Inflammatory macrophage (primary cell): Measurements from ENCODE around the gene LAMA3.

ENCODE experiments used
- DNase-seq, 2 donors: peaks; one replicate each; pipeline ENCODE4 v3.0.0-alpha.2; 2020 to 2022

Gene LAMA3

GRCh38 chr18:23671564-23671963, 17.7 kb upstream of the LAMA3 start:
- DNase-seq: peak in 1 of 2 donors; percentile 28

GRCh38 chr18:23673725-23674124, 15.5 kb upstream of the LAMA3 start:
- DNase-seq: no peak

GRCh38 chr18:23675236-23675635, 14.0 kb upstream of the LAMA3 start:
- DNase-seq: no peak

GRCh38 chr18:23675896-23676295, 13.4 kb upstream of the LAMA3 start:
- DNase-seq: no peak

GRCh38 chr18:23682045-23682444, 7.2 kb upstream of the LAMA3 start:
- DNase-seq: no peak

GRCh38 chr18:23682472-23682871, 6.8 kb upstream of the LAMA3 start:
- no peak for DNase-seq

GRCh38 chr18:23683155-23683554, 6.1 kb upstream of the LAMA3 start:
- no peak for DNase-seq

GRCh38 chr18:23683671-23684070, 5.6 kb upstream of the LAMA3 start:
- DNase-seq: no peak

- no peak for DNase-seq
Measured at GRCh38 chr18:23684515-23685197, 4.6 kb upstream of the LAMA3 start.

- DNase-seq: no peak
Measured at GRCh38 chr18:23688528-23688927, 725 bp upstream of the LAMA3 start.

GRCh38 chr18:23689616-23690504, 607 bp downstream of the LAMA3 start:
- DNase-seq: no peak

GRCh38 chr18:23690505-23691068, 1.3 kb downstream of the LAMA3 start:
- DNase-seq: no peak

GRCh38 chr18:23693846-23694245, 4.6 kb downstream of the LAMA3 start:
- DNase-seq: no peak

- no peak for DNase-seq
Measured at GRCh38 chr18:23694637-23695430, 5.6 kb downstream of the LAMA3 start.

GRCh38 chr18:23701017-23701416, 11.8 kb downstream of the LAMA3 start:
- DNase-seq: no peak

- DNase-seq: no peak
Measured at GRCh38 chr18:23701544-23702064, 12.4 kb downstream of the LAMA3 start.

- no peak for DNase-seq
Measured at GRCh38 chr18:23702606-23703005, 13.4 kb downstream of the LAMA3 start.

- peak; percentile 56 to 66 for DNase-seq
Measured at GRCh38 chr18:23703057-23703986, 14.1 kb downstream of the LAMA3 start.

GRCh38 chr18:23703987-23704384, 14.7 kb downstream of the LAMA3 start:
- no peak for DNase-seq

GRCh38 chr18:23704806-23705205, 15.6 kb downstream of the LAMA3 start:
- no peak for DNase-seq

- no peak for DNase-seq
Measured at GRCh38 chr18:23706971-23707640, 17.9 kb downstream of the LAMA3 start.
